HL-60 (cell line): Measurements from ENCODE around the gene LRSAM1.

Source experiments
- DNase-seq, 2 experiments: peaks; one replicate each; pipeline ENCODE4 v3.0.0-alpha.2; 2010 to 2020; ENCODE audit warnings: low read depth in 1 of 2, low spot score in 1 of 2
- H3K27ac ChIP-seq: fragments of 250-450 bp; sonication (Bioruptor Pico); replicated peaks from 2 replicates; pipeline ENCODE4 v1.5.1; 2020; ENCODE audit warnings: mild to moderate bottlenecking, moderate library complexity
- H3K27me3 ChIP-seq: fragments of 250-450 bp; sonication (Bioruptor Pico); 2 replicates; pipeline ENCODE4 v1.5.1; 2021; ENCODE audit warnings: mild to moderate bottlenecking, moderate library complexity; ENCODE audit not compliant: insufficient read depth, poor library complexity, severe bottlenecking
- H3K4me3 ChIP-seq: replicated peaks from 2 replicates; pipeline ENCODE4 v1.5.1; 2011; ENCODE audit warnings: mild to moderate bottlenecking, control low read depth, low read length; ENCODE audit not compliant: insufficient read depth
- CTCF ChIP-seq: IDR thresholded peaks from one replicate; pipeline ENCODE4 v1.5.1; 2011; ENCODE audit warnings: low read length, control low read depth, inconsistent platforms; ENCODE audit not compliant: insufficient read depth
- GABPA ChIP-seq: IDR thresholded peaks from 2 replicates; pipeline ENCODE4 v1.6.1; 2012; ENCODE audit warnings: low read depth
- POLR2AphosphoS5 ChIP-seq: IDR thresholded peaks from 2 replicates; pipeline ENCODE4 v1.6.1; 2012; ENCODE audit warnings: low read depth
- SPI1 ChIP-seq: IDR thresholded peaks from 2 replicates; pipeline ENCODE4 v1.6.1; 2012; ENCODE audit warnings: low read depth, mild to moderate bottlenecking, borderline replicate concordance
- TF ChIP-seq, protein P1 (sequence below): IDR thresholded peaks from 2 replicates; pipeline ENCODE4 v1.6.1; 2012; ENCODE audit warnings: low read depth; ENCODE audit not compliant: insufficient replicate concordance

LRSAM1 gene

DNA sequence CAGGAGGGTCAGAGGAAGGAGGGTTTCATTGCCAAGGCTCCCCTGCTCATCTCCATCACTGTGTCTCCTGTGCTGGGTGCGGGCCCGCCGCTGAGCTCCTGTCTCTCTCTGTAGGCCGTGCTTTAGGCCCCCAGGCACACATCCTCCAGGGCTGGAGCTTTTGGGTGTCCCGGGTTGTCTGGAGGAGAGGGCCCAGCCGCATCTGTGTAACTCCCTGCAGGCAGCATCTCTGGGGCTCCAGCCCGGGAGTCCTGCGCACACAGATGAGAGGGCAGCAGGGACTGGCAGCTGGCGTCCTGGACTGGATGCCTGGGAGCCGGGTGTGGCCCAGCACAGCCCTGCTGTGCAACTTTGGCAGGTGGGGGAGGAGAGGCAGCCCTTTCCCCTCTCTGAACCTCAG, 40.2 kb downstream of the LRSAM1 start:
- no peak overlapping the region for H3K27ac ChIP-seq
- no peak for TF ChIP-seq CTCF
- no peak for TF ChIP-seq SPI1
- TF ChIP-seq, protein P1, sequence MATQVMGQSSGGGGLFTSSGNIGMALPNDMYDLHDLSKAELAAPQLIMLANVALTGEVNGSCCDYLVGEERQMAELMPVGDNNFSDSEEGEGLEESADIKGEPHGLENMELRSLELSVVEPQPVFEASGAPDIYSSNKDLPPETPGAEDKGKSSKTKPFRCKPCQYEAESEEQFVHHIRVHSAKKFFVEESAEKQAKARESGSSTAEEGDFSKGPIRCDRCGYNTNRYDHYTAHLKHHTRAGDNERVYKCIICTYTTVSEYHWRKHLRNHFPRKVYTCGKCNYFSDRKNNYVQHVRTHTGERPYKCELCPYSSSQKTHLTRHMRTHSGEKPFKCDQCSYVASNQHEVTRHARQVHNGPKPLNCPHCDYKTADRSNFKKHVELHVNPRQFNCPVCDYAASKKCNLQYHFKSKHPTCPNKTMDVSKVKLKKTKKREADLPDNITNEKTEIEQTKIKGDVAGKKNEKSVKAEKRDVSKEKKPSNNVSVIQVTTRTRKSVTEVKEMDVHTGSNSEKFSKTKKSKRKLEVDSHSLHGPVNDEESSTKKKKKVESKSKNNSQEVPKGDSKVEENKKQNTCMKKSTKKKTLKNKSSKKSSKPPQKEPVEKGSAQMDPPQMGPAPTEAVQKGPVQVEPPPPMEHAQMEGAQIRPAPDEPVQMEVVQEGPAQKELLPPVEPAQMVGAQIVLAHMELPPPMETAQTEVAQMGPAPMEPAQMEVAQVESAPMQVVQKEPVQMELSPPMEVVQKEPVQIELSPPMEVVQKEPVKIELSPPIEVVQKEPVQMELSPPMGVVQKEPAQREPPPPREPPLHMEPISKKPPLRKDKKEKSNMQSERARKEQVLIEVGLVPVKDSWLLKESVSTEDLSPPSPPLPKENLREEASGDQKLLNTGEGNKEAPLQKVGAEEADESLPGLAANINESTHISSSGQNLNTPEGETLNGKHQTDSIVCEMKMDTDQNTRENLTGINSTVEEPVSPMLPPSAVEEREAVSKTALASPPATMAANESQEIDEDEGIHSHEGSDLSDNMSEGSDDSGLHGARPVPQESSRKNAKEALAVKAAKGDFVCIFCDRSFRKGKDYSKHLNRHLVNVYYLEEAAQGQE = no peak
- no peak for TF ChIP-seq POLR2AphosphoS5
- TF ChIP-seq GABPA = no peak

DNA sequence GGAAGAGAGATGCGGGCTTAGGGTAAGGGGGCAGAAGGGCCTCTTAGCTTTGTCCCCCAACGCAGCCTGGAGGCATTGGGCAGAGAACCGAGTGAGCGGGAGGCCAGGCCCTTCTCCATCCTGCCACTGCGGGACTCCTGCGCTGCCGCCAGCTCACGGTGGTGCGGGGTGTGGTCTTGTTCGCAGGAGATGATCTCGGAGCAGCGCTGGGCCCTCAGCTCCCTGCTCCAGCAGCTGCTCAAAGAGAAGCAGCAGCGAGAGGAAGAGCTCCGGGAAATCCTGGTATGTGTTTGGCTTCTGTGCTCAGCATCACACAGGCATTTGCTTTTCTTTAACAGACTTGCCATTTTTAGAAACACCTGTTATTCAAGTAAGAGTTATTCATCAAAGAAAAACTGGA, 41.3 kb downstream of the LRSAM1 start:
- H3K4me3 ChIP-seq = no peak overlapping the region
- TF ChIP-seq SPI1 = no peak
- TF ChIP-seq GABPA = no peak
- TF ChIP-seq, protein P1 = no peak
- TF ChIP-seq CTCF = no peak
- no peak for TF ChIP-seq POLR2AphosphoS5
- no peaks in the 10 kb centered on the region for H3K27me3 ChIP-seq
- H3K27ac ChIP-seq = no peak overlapping the region
- DNase-seq = no peak

More for the DNA sequence above, 40.2 kb downstream of the LRSAM1 start:
- Histone ChIP-seq H3K27me3 (no peaks in the 10 kb centered on the region), H3K4me3 (no peak overlapping the region)
- DNase-seq = no peak

DNA sequence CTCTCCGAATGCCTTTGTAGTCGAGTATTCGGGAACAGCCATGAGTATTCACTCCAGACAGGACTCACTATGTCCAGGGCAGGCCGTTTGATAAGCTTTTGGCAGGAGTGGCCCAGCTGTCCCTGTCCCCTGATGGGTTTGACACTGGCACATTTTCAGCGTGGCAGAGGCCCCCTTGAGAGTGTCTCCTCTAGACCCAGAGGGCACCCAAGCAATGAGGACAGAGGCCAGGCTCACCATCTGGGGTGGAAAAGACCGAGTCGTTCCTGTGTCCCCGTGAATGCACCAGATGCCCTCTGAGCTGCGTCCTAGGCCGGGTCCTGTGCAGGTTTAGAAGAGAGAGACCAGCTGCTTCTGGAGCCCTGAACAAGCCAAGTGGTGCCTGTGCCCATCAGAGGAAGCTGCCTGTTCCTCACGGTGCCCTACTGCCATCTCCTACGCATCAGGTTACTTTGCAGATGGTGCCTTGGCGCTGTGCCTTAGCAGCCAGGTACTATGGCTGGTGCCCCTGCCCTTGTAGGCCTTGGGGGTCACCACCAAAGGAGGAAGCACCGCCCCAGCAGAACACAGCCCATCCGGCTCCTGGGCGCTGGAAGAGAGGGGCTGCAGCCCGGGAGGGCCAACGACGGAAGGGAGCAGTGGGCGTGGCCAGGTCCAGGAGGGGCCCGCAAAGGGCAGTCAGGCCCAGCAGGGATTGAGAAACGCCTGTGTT, 42.4 kb downstream of the LRSAM1 start:
- no peak for TF ChIP-seq SPI1
- no peak for TF ChIP-seq GABPA
- no peak for TF ChIP-seq CTCF
- TF ChIP-seq POLR2AphosphoS5 = no peak
- TF ChIP-seq, protein P1 = no peak
- no peak overlapping the region for H3K27ac ChIP-seq
- no peaks in the 10 kb centered on the region for H3K27me3 ChIP-seq
- no peak for DNase-seq
- no peak overlapping the region for H3K4me3 ChIP-seq
